ENCODE data around the gene MAD1L1.

DNA sequence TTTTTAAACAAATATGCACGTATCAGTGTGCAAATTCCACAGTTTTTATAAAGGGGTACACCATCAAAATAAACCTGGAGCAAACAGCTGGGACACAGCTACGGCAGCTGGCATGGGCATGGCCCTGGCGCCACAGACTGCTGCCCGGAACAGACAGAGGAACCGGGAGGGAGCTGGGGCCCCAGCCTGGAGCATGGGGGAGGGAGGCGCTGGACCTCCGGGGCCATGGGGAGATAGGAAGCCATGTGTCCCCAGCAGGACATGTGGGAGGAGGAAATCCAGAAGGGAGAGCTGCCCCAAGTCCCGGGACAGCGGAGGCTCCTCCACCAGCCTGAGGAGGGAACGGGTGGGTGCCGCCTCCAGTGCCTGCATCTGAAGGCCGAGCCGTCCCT, 180.1 kb downstream of the MAD1L1 start:
- TF ChIP-seq NANOG (IDR thresholded peaks at IDR 0.05; ENCODE audit: insufficient read depth, low read depth, low read length, poor library complexity, severe bottlenecking), result no peak
- no peak for TF ChIP-seq CTCF (IDR thresholded peaks at IDR 0.05; ENCODE audit: control extremely low read depth in 1 of 3, insufficient read depth in 1 of 3, low read depth in 1 of 3, low read length in 3 of 3)
